ENCODE results near the gene ECSCR. TPM values are rescaled to one million over a fixed set of nuclear protein-coding genes. Genes with fewer than 3 reads are reported as not detected.

The ECSCR gene
- total and polyA plus RNA-seq, 10 of the 15 experiments (the other 5 are each of a cell fraction or from before 2014, with no cell fraction given), result 0.15 to 0.83 (median 0.23) TPM; not detected in 3

- in situ Hi-C loops (cut with MboI) (no loop called here), intact Hi-C loops (cut with micrococcal nuclease; ENCODE audit: unreplicated experiment) (no loop called here)
- H3K4me3 ChIP-seq, result no peak overlapping the region
- FAIRE-seq (no peak), DNase-seq (ENCODE audit: low read depth, low spot score) (no peak), ATAC-seq (no peak)
- no TSS peak for BruUV-seq (replicated peaks)
- H3K4me1 ChIP-seq (ENCODE audit: control insufficient read depth, insufficient read depth, low read length), result peaks cover 37% of the 10 kb centered on the region
- ChIA-PET SMC1A (ENCODE audit: uncharacterized antibody, unreplicated experiment) (interaction anchor here (0.7 to 1.9 kb wide), 5 partner anchors 14 to 50 kb away, joined by 3 to 4 read pairs (median 3); no protein-coding TSS in a partner anchor), CTCF (interaction anchor here (0.7 to 4.4 kb wide), 4 partner anchors 12 to 51 kb away, joined by 3 to 33 read pairs (median 3); no protein-coding TSS in a partner anchor), POLR2A (interaction anchor here (0.9 to 2.0 kb wide), 2 partner anchors 21 to 63 kb away, joined by 3 to 4 read pairs; partner anchors contain the start of gene STING1), RAD21 (ENCODE audit: unreplicated experiment) (interaction anchor here (0.9 to 4.0 kb wide), 5 partner anchors 11 to 26 kb away, joined by 3 to 18 read pairs (median 3); partner anchors contain the start of gene STING1)
- H4K20me1 ChIP-seq (ENCODE audit: control insufficient read depth, insufficient read depth), result no peaks in the 10 kb centered on the region
- H3K9me3 ChIP-seq (replicated peaks; ENCODE audit: control insufficient read depth, insufficient read depth, low read length), result no peaks in the 10 kb centered on the region
- H3K9ac ChIP-seq (ENCODE audit: control insufficient read depth, insufficient read depth, low read length), result no peak overlapping the region
- no peaks in the 10 kb centered on the region for H3K36me3 ChIP-seq (ENCODE audit: control insufficient read depth in 2 of 2, insufficient read depth in 2 of 2, low read length in 1 of 2)
- no peak for TF ChIP-seq SREBF1 (IDR thresholded peaks at IDR 0.05; ENCODE audit: low read length)
- no peak for TF ChIP-seq PAX5 (IDR thresholded peaks at IDR 0.05; ENCODE audit: borderline replicate concordance, low read depth, low read length)
- no peak for TF ChIP-seq BACH1 (IDR thresholded peaks at IDR 0.05; ENCODE audit: borderline replicate concordance)
- no peak for TF ChIP-seq SP1 (IDR thresholded peaks at IDR 0.05; ENCODE audit: low read depth, low read length)
- no peak for TF ChIP-seq MYC (IDR thresholded peaks at IDR 0.05; ENCODE audit: insufficient read depth, insufficient read length, insufficient replicate concordance, low read length, severe bottlenecking)
- no peak for TF ChIP-seq HDGF (IDR thresholded peaks at IDR 0.05)
- TF ChIP-seq ESRRA (IDR thresholded peaks at IDR 0.05; ENCODE audit: low read length), result no peak
- TF ChIP-seq ZZZ3 (IDR thresholded peaks at IDR 0.05; ENCODE audit: control insufficient read depth, insufficient read length, low read depth), result no peak
- TF ChIP-seq STAT3 (IDR thresholded peaks at IDR 0.05; ENCODE audit: low read depth, low read length), result no peak
- TF ChIP-seq PML (IDR thresholded peaks at IDR 0.05; ENCODE audit: low read length), result no peak
- TF ChIP-seq ZBTB33 (IDR thresholded peaks at IDR 0.05), result no peak
- TF ChIP-seq NFXL1 (IDR thresholded peaks at IDR 0.05; ENCODE audit: borderline replicate concordance), result no peak
- TF ChIP-seq GATAD2B (conservative IDR thresholded peaks at IDR 0.05; ENCODE audit: low read depth), result no peak
- H3K27ac ChIP-seq (ENCODE audit: control insufficient read depth, insufficient read depth), result no peak overlapping the region
- no peaks in the 10 kb centered on the region for H3K79me2 ChIP-seq (ENCODE audit: control insufficient read depth, insufficient read depth, low read length)
- H2AFZ ChIP-seq (ENCODE audit: control insufficient read depth, low read depth, low read length), result no peak overlapping the region
- no peak overlapping the region for H3K4me2 ChIP-seq (ENCODE audit: control insufficient read depth, insufficient read depth)
- 91% methylated on average over 5 of the region's 5 CpGs for WGBS (ENCODE audit: insufficient coverage, insufficient replicate concordance, low lambda C conversion rate, missing lambda C conversion rate)
- no peaks in the 10 kb centered on the region for H3K27me3 ChIP-seq (replicated peaks in 1 of 2; ENCODE audit: control insufficient read depth in 2 of 2, insufficient read depth in 2 of 2, low read length in 1 of 2)
Observed at GRCh38 chr5:139461698-139462097, 845 bp downstream of the ECSCR start.

Data from GM12878 (cell line).